HG02623 (cell line): ENCODE data around the gene KIF25.
"Not testable (repeated sequence)": the region's sequence is repeated elsewhere in the genome, so short reads cannot be mapped to it uniquely, and the experiment has no call there.

Experiments used
- ATAC-seq: cut with Tn5 transposase; IDR thresholded peaks from one replicate; pipeline ENCODE4 v1.9.1; 2021; ENCODE audit warnings: moderate library complexity; ENCODE audit not compliant: unreplicated experiment

The KIF25 gene

GRCh38 chr6:167993169-167993568 is 4.3 kb upstream of the KIF25 start:
- no peak for ATAC-seq

- no peak for ATAC-seq
These were observed 3.6 kb upstream of the KIF25 start for GRCh38 chr6:167993831-167994230.

GRCh38 chr6:167995302-167995701 is 2.2 kb upstream of the KIF25 start:
- ATAC-seq: no peak

GRCh38 chr6:167995731-167996151 is 1.7 kb upstream of the KIF25 start:
- ATAC-seq: no peak

- ATAC-seq: no peak
These were observed 859 bp upstream of the KIF25 start for GRCh38 chr6:167996424-167997199.

- ATAC-seq: no peak
These were observed 744 bp downstream of the KIF25 start for GRCh38 chr6:167998215-167998614.

GRCh38 chr6:168000198-168001028 is 2.9 kb downstream of the KIF25 start:
- no peak for ATAC-seq

GRCh38 chr6:168001029-168001332 is 3.5 kb downstream of the KIF25 start:
- no peak for ATAC-seq

- not testable (repeated sequence) for ATAC-seq
These were observed 4.0 kb downstream of the KIF25 start for GRCh38 chr6:168001514-168001913.

GRCh38 chr6:168002804-168003203 is 5.3 kb downstream of the KIF25 start:
- ATAC-seq: no peak

- ATAC-seq: no peak
These were observed 6.6 kb downstream of the KIF25 start for GRCh38 chr6:168004023-168004422.

- no peak for ATAC-seq
These were observed 7.5 kb downstream of the KIF25 start for GRCh38 chr6:168004945-168005344.

GRCh38 chr6:168005796-168006195 is 8.3 kb downstream of the KIF25 start:
- ATAC-seq: no peak

GRCh38 chr6:168007592-168008338 is 10.3 kb downstream of the KIF25 start:
- no peak for ATAC-seq

- ATAC-seq: no peak
These were observed 11.9 kb downstream of the KIF25 start for GRCh38 chr6:168009331-168009730.

- ATAC-seq: no peak
These were observed 13.8 kb downstream of the KIF25 start for GRCh38 chr6:168011291-168011690.

- no peak for ATAC-seq
These were observed 15.2 kb downstream of the KIF25 start for GRCh38 chr6:168012431-168013249.

GRCh38 chr6:168013250-168013915 is 15.9 kb downstream of the KIF25 start:
- ATAC-seq: no peak

- no peak for ATAC-seq
These were observed 17.0 kb downstream of the KIF25 start for GRCh38 chr6:168014428-168014827.

- no peak for ATAC-seq
These were observed 17.5 kb downstream of the KIF25 start for GRCh38 chr6:168015009-168015408.
